Measurements from ENCODE around the gene RDX. TPM values are rescaled to one million over a fixed set of nuclear protein-coding genes. Genes with fewer than 3 reads are reported as not detected.

RDX gene
- total RNA-seq, 4 donors from 2014 or later, result 26.5 to 42.3 (median 32.6) TPM

GRCh38 chr11:110242746-110243145, 53.7 kb downstream of the RDX start:
- no peak overlapping the region for H3K4me3 ChIP-seq (ENCODE audit: low read depth, poor library complexity, severe bottlenecking)
- DNase-seq (ENCODE audit: low spot score in 2 of 2), result no peak
- no peak for TF ChIP-seq CTCF (IDR thresholded peaks at IDR 0.05)
- TF ChIP-seq POLR2A (IDR thresholded peaks at IDR 0.05), result no peak
- intact Hi-C loops (cut with DNase I; ENCODE audit: low total_unique reads), result no loop called here

- intact Hi-C loops (cut with DNase I; ENCODE audit: low total_unique reads), result no loop called here
- TF ChIP-seq POLR2A (IDR thresholded peaks at IDR 0.05) (no peak), CTCF (IDR thresholded peaks at IDR 0.05) (no peak)
- DNase-seq (ENCODE audit: low spot score in 2 of 2), result no peak
- no peak overlapping the region for H3K4me3 ChIP-seq (ENCODE audit: low read depth, poor library complexity, severe bottlenecking)
- 92 to 93% methylated on average over 7 of the region's 7 CpGs for WGBS, 2 donors
Measured at GRCh38 chr11:110242188-110242587, 54.2 kb downstream of the RDX start.

GRCh38 chr11:110235966-110236365, 60.4 kb downstream of the RDX start:
- no peak for DNase-seq (ENCODE audit: low spot score in 2 of 2)
- no peak for TF ChIP-seq CTCF (IDR thresholded peaks at IDR 0.05)
- TF ChIP-seq POLR2A (IDR thresholded peaks at IDR 0.05), result no peak
- H3K4me3 ChIP-seq (ENCODE audit: low read depth, poor library complexity, severe bottlenecking), result no peak overlapping the region
- WGBS, 2 donors, result 80 to 84% methylated on average over 1 of the region's 1 CpG
- intact Hi-C loops (cut with DNase I; ENCODE audit: low total_unique reads), result no loop called here

GRCh38 chr11:110230377-110230776, 66.0 kb downstream of the RDX start:
- 93 to 95% methylated on average over 3 of the region's 3 CpGs for WGBS, 2 donors
- TF ChIP-seq CTCF (IDR thresholded peaks at IDR 0.05) (no peak), POLR2A (IDR thresholded peaks at IDR 0.05) (no peak)
- no peak for DNase-seq (ENCODE audit: low spot score in 2 of 2)
- no peak overlapping the region for H3K4me3 ChIP-seq (ENCODE audit: low read depth, poor library complexity, severe bottlenecking)
- intact Hi-C loops (cut with DNase I; ENCODE audit: low total_unique reads), result no loop called here

GRCh38 chr11:110219006-110219785, 77.2 kb downstream of the RDX start:
- H3K4me3 ChIP-seq (ENCODE audit: low read depth, poor library complexity, severe bottlenecking), result no peak overlapping the region
- WGBS, 2 donors, result 97% methylated on average over 4 of the region's 4 CpGs
- DNase-seq (ENCODE audit: low spot score in 2 of 2), result no peak
- intact Hi-C loops (cut with DNase I; ENCODE audit: low total_unique reads), result no loop called here
- no peak for TF ChIP-seq POLR2A (IDR thresholded peaks at IDR 0.05)
- TF ChIP-seq CTCF (IDR thresholded peaks at IDR 0.05), result no peak

- TF ChIP-seq CTCF (IDR thresholded peaks at IDR 0.05), result no peak
- no peak for TF ChIP-seq POLR2A (IDR thresholded peaks at IDR 0.05)
- DNase-seq (ENCODE audit: low spot score in 2 of 2), result no peak
- intact Hi-C loops (cut with DNase I; ENCODE audit: low total_unique reads), result no loop called here
- 64 to 65% methylated on average over 3 of the region's 3 CpGs for WGBS, 2 donors
- H3K4me3 ChIP-seq (ENCODE audit: low read depth, poor library complexity, severe bottlenecking), result no peak overlapping the region
Measured at GRCh38 chr11:110217936-110218335, 78.5 kb downstream of the RDX start.

All from lower leg skin (tissue), 4 donors.